HL-60 (cell line): ENCODE measurements around the gene INSM1.

Experiments used
- POLR2AphosphoS5 ChIP-seq: IDR thresholded peaks from 2 replicates; pipeline ENCODE4 v1.6.1; 2012; ENCODE audit warnings: low read depth
- SPI1 ChIP-seq: IDR thresholded peaks from 2 replicates; pipeline ENCODE4 v1.6.1; 2012; ENCODE audit warnings: low read depth, mild to moderate bottlenecking, borderline replicate concordance
- TF ChIP-seq, protein P1 (sequence below): IDR thresholded peaks from one replicate; pipeline ENCODE4 v1.5.1; 2011; ENCODE audit warnings: low read length, control low read depth, inconsistent platforms; ENCODE audit not compliant: insufficient read depth
- TF ChIP-seq, protein P2 (sequence below): IDR thresholded peaks from 2 replicates; pipeline ENCODE4 v1.6.1; 2012; ENCODE audit warnings: low read depth; ENCODE audit not compliant: insufficient replicate concordance

DNA sequence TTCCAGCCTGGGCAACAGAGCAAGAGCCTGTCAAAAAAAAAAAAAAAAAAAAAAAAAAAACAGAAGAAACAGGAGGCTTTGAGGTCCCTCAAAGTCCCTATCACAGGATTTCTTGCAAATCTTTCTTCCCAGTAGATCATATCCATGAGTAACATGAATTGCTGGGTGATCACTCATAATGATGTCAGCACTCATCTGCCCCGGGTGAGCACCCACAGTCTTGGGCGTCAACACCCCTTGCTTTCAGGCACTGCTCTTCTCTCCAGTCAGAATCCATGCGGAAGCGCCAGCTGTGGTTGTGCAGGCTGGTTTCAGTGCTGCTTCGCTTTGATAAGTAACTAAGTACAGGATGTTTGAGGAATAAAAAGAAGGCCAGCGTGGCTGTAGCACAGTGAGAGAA is 40.2 kb upstream of the INSM1 start:
- TF ChIP-seq, protein P1, sequence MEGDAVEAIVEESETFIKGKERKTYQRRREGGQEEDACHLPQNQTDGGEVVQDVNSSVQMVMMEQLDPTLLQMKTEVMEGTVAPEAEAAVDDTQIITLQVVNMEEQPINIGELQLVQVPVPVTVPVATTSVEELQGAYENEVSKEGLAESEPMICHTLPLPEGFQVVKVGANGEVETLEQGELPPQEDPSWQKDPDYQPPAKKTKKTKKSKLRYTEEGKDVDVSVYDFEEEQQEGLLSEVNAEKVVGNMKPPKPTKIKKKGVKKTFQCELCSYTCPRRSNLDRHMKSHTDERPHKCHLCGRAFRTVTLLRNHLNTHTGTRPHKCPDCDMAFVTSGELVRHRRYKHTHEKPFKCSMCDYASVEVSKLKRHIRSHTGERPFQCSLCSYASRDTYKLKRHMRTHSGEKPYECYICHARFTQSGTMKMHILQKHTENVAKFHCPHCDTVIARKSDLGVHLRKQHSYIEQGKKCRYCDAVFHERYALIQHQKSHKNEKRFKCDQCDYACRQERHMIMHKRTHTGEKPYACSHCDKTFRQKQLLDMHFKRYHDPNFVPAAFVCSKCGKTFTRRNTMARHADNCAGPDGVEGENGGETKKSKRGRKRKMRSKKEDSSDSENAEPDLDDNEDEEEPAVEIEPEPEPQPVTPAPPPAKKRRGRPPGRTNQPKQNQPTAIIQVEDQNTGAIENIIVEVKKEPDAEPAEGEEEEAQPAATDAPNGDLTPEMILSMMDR, result no peak
- TF ChIP-seq SPI1, result no peak
- TF ChIP-seq, protein P2, sequence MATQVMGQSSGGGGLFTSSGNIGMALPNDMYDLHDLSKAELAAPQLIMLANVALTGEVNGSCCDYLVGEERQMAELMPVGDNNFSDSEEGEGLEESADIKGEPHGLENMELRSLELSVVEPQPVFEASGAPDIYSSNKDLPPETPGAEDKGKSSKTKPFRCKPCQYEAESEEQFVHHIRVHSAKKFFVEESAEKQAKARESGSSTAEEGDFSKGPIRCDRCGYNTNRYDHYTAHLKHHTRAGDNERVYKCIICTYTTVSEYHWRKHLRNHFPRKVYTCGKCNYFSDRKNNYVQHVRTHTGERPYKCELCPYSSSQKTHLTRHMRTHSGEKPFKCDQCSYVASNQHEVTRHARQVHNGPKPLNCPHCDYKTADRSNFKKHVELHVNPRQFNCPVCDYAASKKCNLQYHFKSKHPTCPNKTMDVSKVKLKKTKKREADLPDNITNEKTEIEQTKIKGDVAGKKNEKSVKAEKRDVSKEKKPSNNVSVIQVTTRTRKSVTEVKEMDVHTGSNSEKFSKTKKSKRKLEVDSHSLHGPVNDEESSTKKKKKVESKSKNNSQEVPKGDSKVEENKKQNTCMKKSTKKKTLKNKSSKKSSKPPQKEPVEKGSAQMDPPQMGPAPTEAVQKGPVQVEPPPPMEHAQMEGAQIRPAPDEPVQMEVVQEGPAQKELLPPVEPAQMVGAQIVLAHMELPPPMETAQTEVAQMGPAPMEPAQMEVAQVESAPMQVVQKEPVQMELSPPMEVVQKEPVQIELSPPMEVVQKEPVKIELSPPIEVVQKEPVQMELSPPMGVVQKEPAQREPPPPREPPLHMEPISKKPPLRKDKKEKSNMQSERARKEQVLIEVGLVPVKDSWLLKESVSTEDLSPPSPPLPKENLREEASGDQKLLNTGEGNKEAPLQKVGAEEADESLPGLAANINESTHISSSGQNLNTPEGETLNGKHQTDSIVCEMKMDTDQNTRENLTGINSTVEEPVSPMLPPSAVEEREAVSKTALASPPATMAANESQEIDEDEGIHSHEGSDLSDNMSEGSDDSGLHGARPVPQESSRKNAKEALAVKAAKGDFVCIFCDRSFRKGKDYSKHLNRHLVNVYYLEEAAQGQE, result no peak
- no peak for TF ChIP-seq POLR2AphosphoS5
